ENCODE data around the gene HDAC4.

- TF ChIP-seq POLR2A (IDR thresholded peaks at IDR 0.05) (no peak), CTCF (IDR thresholded peaks at IDR 0.05) (no peak), POLR2AphosphoS5 (IDR thresholded peaks at IDR 0.05; ENCODE audit: insufficient read depth in 1 of 2, low read depth in 1 of 2) (no peak)
These were observed 187.7 kb downstream of the HDAC4 start for GRCh38 chr2:239212929-239213642.
